Stomach (tissue), 4 donors: ENCODE data around the gene PIPOX.

Source experiments
- POLR2AphosphoS5 ChIP-seq, 3 donors: sonication (generic); formaldehyde crosslinking; IDR thresholded peaks; one replicate each; pipeline ENCODE4 v1.6.1; 2016; ENCODE audit warnings: antibody characterized with exemption in 3 of 3
- TF ChIP-seq, protein P1 (sequence below), 7 experiments: fragments of 450-650 bp in 4 of 7; fragments of 200-600 bp in 3 of 7; sonication (generic) in 3 of 7; IDR thresholded peaks; one replicate each; pipeline ENCODE4 v1.5.1; 2016 to 2019; ENCODE audit warnings: antibody characterized with exemption in 7 of 7, control low read depth in 2 of 7, mild to moderate bottlenecking in 1 of 7

- TF ChIP-seq POLR2AphosphoS5 (IDR thresholded peaks at IDR 0.05) = no peak
- TF ChIP-seq, protein P1, sequence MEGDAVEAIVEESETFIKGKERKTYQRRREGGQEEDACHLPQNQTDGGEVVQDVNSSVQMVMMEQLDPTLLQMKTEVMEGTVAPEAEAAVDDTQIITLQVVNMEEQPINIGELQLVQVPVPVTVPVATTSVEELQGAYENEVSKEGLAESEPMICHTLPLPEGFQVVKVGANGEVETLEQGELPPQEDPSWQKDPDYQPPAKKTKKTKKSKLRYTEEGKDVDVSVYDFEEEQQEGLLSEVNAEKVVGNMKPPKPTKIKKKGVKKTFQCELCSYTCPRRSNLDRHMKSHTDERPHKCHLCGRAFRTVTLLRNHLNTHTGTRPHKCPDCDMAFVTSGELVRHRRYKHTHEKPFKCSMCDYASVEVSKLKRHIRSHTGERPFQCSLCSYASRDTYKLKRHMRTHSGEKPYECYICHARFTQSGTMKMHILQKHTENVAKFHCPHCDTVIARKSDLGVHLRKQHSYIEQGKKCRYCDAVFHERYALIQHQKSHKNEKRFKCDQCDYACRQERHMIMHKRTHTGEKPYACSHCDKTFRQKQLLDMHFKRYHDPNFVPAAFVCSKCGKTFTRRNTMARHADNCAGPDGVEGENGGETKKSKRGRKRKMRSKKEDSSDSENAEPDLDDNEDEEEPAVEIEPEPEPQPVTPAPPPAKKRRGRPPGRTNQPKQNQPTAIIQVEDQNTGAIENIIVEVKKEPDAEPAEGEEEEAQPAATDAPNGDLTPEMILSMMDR (IDR thresholded peaks at IDR 0.05) = no peak
These were observed 28.2 kb upstream of the PIPOX start for GRCh38 chr17:29014716-29015115.
